K562 treated with DMSO at 1 percent for 12 hours (cell line): ENCODE data around the gene C1orf116. TPM values are rescaled to one million over a fixed set of nuclear protein-coding genes. Genes with fewer than 3 reads are reported as not detected.

Source experiments
- total RNA-seq: library from RNA; unstranded; fragments of 300-600 nt; gene quantifications from 2 replicates; pipeline ENCODE4 v1.2.3, GENCODE V29; 2022; ENCODE audit not compliant: insufficient read depth

Gene C1orf116
- total RNA-seq = 1.0 and 3.3 TPM in 2 replicates

DNA sequence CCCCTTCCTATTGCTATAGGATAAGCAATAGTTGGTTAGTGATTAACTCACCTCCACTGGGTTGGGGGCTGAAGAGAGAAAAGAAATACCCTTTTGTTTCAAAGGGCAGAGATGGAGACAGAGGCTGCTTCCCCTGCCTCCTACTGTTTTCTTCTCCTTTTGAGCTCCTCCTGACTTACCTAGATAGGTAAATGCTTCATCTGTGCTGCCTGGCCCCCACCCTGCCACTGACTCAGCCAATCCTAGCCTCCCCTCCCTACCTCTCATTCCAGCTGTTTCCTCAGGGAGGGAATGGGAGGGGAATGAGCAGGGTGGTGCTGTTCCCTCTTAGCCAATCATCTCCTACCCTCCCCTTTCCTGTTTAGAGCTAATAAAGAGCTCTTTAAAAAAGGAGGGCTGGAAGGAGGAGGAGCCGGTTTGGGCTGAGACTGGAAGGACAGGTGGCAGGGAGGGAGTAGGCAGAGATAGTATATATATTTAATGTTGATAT lies at the start of gene C1orf116:
TSS of gene C1orf116 (minus strand) at position 229 of the 490 bp plus-strand sequence. CDS start 5,158 bp downstream, outside the sequence.

DNA sequence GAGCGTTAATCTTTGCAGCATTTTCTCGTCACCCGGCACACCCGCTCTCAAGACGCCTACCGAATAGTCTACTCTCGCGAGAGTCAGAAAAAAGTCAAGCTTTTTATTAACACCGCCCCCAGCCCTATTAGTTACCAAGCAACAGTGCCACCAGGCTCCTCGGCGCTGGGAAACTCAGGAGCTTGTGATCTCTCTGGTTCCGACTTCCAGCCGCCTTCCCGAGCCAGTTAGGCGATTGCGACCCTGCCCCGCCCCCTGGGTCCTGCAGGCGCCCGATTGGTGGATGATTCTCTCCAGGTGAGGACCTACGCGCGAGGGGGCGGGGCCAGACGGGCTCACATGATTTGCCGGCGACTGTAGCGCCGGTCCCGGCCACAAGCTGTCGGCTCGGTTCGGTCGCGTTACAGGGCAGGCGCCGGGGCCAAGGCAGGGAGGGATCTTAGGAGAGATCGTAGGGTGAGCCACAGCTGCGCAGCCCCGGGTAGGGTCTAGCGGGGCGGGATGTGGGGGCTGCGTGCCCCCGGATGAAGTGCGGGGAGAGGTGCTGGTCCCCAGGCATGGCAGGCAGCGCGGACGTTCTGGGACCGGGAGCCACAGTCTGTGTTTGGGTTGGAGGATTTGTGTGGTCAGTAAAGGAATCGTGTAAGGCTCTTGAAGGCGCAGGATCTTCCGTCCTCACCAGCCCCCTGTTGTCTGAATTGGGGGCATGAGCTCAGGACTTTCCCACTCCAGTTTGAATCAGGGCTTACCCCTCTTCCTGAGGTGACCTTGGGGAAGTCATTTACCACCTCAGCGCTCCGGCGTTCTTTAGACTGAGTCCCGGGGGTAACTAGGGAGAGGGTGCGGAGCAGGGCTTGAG lies 20.6 kb upstream of the C1orf116 start, which contains the start of gene PFKFB2:
TSS of gene PFKFB2 (plus strand) at position 365 of the 859 bp plus-strand sequence. CDS start 1,443 bp downstream, outside the sequence.

GRCh38 chr1:207051191-207051943 lies 18.8 kb upstream of the C1orf116 start, which contains the start of gene YOD1:
TSS of gene YOD1 (minus strand) at chr1:207051208. CDS start at chr1:207051030, 178 bp downstream.

DNA sequence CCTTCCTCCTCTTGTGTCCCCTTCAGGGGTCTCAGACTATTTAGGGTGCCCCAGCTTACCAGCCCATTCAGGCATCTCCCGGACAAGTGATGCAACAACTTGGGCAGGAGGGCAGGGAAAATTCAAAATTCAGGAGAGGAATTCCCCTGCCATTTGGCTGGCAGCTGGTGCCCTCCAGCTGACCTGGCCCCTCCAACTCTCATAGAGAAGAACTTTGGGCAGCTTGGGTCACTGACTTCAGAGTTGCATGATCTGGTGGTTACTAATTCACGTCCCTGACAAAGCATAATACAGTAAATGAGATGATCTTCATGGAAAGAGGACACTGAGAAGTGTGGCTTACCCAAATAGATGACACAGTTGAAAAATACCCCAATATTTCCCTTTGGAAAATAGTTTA lies 62.1 kb downstream of the C1orf116 start, which contains the start of gene FCAMR:
TSS of gene FCAMR (minus strand) at position 15 of the 400 bp plus-strand sequence. CDS start 335 bp downstream, outside the sequence.

Other genes with a start within 250 kb of the C1orf116 start
- not detected in 2 replicates for gene IL20, start 167.1 kb downstream of the C1orf116 start, total RNA-seq
- gene IL24, start 135.3 kb downstream of the C1orf116 start, total RNA-seq = not detected in 2 replicates
- not detected in 2 replicates for gene FCMR, start 110.8 kb downstream of the C1orf116 start, total RNA-seq
- 0.14 TPM in 1 of 2 replicates, not detected in the other for gene PIGR, start 86.3 kb downstream of the C1orf116 start, total RNA-seq
- not detected in 2 replicates for gene FCAMR, start 62.3 kb downstream of the C1orf116 start, total RNA-seq
- gene YOD1, start 18.5 kb upstream of the C1orf116 start, total RNA-seq = 6.1 and 29.8 TPM in 2 replicates
- gene PFKFB2, start 20.5 kb upstream of the C1orf116 start, total RNA-seq = 6.4 and 23.3 TPM in 2 replicates
- not detected in 2 replicates for gene C4BPB, start 56.1 kb upstream of the C1orf116 start, total RNA-seq
- 0.37 and 2.7 TPM in 2 replicates for gene C4BPA, start 71.5 kb upstream of the C1orf116 start, total RNA-seq